ENCODE data around the gene SNX25.

SNX25 gene

GRCh38 chr4:185384061-185384460 lies 174.7 kb downstream of the SNX25 start:
- DNase-seq = no peak

DNA sequence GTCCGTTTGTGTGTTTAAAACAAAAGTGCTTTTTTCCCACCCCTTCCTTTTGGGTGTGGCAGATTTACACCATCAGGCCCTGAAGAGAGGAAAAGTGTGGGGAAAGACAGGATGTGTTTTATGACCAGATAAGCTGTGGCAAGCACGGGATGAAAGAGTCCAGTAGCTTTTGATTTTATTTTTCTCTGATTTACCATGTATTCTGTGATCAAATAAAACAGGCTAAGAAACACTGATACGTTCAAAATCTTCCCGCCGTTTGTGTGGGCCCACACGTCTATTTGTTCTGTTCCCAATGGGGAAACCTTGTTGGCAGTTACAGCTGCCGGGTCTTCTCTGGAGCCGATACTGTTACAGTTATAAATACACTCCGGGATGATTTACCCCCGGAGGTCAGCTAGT lies 175.5 kb downstream of the SNX25 start:
- no peak for DNase-seq

GRCh38 chr4:185387957-185388356 lies 178.6 kb downstream of the SNX25 start:
- DNase-seq = no peak

- no peak for DNase-seq
These were observed 181.5 kb downstream of the SNX25 start for GRCh38 chr4:185390941-185391340.

GRCh38 chr4:185392156-185392555 lies 182.8 kb downstream of the SNX25 start:
- no peak for DNase-seq

GRCh38 chr4:185394568-185395237 lies 185.3 kb downstream of the SNX25 start:
- DNase-seq = no peak

DNA sequence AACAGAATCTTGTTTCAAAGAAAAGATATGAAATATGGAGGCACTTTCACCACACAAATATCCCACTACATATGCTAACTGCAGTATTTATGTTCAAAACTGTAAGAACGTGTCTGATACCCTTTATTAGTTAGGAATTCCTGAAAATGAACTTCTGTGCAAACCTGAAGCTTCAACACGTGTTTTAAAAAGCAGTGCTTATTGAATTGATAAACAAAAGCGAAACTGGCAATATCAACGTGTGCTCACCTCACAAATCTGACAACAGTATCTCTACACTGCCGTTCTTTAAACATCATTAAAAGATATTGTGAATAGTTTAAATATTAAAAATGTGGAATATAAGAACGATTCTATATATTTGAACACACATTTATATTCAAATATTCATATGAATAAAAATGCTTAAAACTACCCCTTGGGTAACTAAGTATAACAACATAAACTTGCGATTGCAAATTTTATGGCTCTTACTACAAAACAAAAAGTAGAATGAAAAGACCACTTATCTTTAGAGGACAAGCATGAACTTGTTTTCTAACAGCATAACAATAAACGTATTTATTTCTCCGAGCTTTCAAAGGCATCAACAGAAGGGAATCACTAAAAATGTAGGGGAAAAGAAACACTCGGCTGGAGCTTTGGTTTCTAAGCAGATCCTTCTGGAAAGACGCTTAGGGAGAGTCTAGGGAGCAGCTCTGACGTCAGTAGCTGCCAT lies 186.0 kb downstream of the SNX25 start, which contains the start of gene LRP2BP:
Gene LRP2BP (minus strand): TSS at position 687 of the 718 bp plus-strand sequence. CDS start 17,738 bp downstream, outside the sequence.
- DNase-seq = peak; percentile 26

DNA sequence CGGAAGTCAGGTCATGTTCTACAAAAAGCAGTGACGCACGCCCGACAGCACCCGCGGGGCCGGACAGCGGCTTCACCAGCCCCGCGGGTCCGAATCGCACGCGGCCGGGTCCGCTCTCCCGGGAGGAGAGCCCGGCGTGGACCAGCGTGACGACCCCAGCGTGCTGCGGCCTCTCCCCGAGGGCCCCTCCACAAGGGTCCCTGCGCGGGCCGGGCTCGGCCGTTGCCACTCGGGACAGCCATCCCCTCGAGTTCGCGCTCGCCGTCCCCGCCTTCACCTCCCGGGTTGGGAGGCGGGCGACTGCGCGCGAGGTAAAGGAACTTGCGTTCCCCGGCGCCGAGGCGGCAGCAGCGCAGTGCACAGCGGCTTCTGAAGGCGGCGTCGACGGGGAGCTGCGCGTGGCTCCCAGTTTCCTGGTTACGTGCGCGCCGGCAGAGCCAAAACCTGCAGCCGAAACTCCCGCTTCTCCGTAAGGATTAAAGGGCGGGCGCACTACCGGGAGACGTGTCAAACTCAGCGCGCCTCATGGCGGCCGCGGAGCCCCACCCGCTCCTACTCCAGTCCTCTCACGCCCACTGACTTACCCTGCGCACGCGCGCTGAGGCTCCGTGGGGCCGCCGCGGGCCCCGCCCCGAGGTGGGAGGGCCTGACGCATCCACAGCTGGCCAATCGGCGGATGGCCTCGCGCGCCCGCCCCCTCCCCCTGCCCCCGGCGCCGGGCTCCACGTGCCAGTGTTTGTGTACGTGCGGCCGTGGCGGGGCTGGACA lies 186.7 kb downstream of the SNX25 start:
- peak; percentile 89 for DNase-seq

- peak; percentile 30 for DNase-seq
These were observed 187.5 kb downstream of the SNX25 start, which contains the start of gene ANKRD37 for GRCh38 chr4:185396724-185397385. Gene ANKRD37, plus strand, starts transcription at chr4:185396841. Its CDS starts 83 bp downstream, at chr4:185396924.

DNA sequence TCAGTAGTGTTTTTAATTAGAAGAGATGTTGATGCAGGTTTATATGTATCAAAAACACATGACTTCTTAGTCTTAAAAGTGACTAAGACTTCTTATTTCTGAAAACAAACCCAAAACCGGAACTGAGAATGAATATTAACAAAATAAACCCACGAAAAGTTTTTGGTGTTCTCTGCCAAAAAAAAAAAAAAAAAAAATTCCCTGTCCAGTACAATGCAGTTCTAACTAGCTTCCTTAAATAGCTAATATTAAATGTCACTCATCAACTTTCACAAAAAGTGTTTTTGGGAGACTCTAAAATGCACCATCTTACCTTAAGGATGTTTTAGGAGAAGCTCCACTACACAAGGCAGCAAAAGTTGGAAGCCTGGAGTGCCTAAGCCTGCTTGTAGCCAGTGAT lies 189.2 kb downstream of the SNX25 start:
- DNase-seq = no peak

DNA sequence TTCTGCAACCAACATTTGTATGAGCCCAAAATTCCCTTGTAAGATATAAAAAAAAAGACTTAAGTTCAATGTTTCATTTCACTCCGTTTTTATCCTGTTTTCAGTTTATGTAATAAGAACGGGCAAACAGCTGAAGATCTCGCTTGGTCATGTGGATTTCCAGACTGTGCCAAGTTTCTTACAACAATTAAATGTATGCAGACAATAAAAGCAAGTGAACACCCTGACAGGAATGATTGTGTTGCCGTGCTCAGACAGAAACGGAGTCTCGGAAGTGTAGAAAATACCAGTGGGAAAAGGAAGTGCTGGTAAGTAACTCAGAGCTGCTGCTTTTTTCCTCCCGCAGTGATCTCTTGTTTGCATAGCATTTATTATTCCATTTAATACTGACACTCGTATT lies 190.1 kb downstream of the SNX25 start:
- no peak for DNase-seq

DNA sequence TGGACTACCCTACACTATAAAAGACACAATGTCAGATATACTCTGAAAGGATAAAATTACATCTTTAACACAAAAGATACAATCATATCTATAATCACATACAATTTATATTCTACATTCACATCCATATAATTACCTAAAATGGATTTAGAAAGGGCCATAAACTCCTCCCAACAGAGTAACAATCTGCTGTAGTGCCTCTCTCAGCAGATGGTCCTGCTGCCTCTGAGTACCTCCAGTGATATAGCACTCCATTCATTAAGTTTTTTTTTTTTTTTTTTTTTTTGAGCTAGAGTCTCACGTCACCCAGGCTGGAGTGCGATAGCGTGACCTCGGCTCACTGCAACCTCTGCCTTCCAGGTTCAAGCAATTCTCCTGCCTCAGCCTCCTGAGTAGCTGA lies 194.6 kb downstream of the SNX25 start:
- DNase-seq = no peak

DNA sequence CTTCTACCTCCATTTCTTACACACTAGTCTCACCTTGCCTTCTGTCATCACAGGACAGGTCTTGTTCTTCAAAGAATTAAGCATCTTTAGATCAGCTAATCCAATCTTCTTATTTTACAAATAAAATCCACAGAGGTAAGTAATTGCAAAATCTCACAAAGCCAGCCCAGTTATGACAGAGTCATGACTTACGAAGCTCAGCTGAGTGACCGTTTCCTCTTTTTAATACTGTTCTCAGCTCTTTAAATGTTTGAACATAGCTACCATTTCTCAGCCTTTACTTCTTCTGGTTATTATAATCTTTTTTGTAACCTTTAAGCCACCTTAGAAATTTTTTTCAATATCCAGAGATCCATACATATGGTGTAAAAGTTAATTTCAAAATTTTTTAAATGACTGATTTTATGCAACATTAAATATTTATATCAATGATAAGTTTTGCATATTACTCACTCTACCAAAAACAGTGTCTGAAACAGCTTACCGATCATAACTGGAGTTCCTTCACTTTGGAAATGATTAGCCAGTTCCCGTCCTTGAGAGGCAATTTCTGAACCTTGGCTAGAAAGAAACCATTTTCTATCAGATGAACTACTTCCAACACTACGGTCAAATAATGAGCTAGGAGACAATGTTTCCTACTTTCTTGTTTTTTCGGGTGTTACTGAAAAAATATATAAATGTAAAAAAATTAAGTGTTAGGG lies 196.1 kb downstream of the SNX25 start:
- DNase-seq = no peak

DNA sequence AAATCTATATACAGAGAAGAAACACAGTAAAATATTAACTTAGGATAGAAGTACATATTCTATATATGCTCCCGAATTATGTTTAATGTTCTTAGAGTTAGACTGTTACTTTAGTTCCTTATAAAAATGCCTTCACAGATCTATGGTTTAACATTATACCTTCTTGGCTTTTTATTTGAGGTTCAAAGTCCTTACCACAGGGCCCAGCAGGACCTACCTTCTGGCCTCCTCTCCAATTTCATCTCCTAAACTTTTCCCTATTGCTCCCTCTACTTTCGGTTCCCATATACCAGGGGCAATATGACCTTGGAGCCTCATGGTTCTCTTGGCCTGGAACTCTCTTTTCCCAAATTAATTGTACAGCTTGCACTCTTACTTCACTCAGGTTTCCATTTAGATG lies 199.0 kb downstream of the SNX25 start:
- DNase-seq = no peak

DNA sequence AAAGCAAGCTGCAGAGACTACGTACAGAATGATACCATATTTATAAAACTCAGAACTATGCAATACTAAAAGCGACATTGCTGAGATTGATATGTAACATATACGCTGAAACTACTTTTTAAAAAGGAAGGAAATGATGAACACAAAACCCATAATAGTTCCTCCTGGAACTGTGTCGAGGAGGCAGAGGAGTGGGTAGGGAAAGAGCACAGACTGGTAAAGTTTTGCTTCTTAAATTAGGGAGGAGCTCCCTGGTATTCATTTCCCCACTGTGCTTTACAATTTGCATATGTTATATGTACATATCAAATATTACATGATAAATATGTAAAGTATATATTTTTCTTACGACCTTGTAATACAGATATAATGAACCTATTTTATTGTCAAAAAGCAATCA lies 202.5 kb downstream of the SNX25 start:
- no peak for DNase-seq

DNA sequence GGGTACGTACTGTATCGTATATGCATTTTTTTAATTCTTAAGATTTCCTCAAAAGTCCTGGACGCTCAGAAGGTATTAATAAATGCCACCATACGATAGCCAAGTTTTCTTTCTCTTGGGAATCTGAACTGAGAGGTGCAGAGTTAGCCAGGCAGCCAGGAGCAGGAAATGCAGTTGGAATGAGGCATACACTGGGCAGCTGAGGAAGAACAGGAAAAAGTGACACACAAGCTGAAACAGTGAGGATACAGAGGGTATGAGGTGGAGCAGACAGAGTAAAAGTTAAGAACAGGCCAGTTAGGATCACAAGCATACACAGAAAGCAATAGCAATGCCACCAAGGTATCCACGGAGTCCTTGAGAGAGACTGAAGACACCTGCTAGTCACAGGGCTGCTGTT lies 203.0 kb downstream of the SNX25 start:
- no peak for DNase-seq

Data from NCI-H774 (cell line).